H1 (cell line): ENCODE data around the gene MYO1D. TPM values are rescaled to one million over a fixed set of nuclear protein-coding genes. Genes with fewer than 3 reads are reported as not detected.
A peak's percentile ranks its signal among the peaks of the same experiment; 100 is the strongest.

Source experiments
- CTCF ChIA-PET: fragments of 300-600 bp; sonication (Branson Sonifier 250); formaldehyde crosslinking; loops from one replicate; lab custom pipeline; 2021; ENCODE audit not compliant: partially characterized antibody; lab: Charles Lee
- POLR2A ChIA-PET: fragments of 300-600 bp; sonication (Branson Sonifier 250); formaldehyde crosslinking; loops from one replicate; lab custom pipeline; 2021; ENCODE audit warnings: inconsistent platforms; ENCODE audit not compliant: partially characterized antibody; lab: Charles Lee
- DNase-seq, 2 experiments: peaks; one replicate each; pipeline versions ENCODE4 v3.0.0 to v3.0.0-alpha.2; 2010 to 2022; ENCODE audit warnings: low spot score in 2 of 2, low read depth in 1 of 2, mixed read lengths in 1 of 2
- FAIRE-seq: peaks from 2 replicates; lab custom pipeline; 2011; peaks lifted over from hg19 to GRCh38; lab: Jason Lieb, UNC
- H2AFZ ChIP-seq: 2 replicates; pipeline ENCODE4 v1.8.1; 2012; ENCODE audit warnings: low read length, inconsistent platforms
- H2AK5ac ChIP-seq: 2 replicates; pipeline ENCODE4 v1.6.1; 2013; ENCODE audit warnings: low read depth, low read length
- H2BK120ac ChIP-seq: replicated peaks from 2 replicates; pipeline ENCODE3; 2013; ENCODE audit warnings: low read depth, low read length, inconsistent platforms
- H2BK12ac ChIP-seq: 2 replicates; pipeline ENCODE4 v1.6.1; 2013; ENCODE audit warnings: low read depth, low read length
- H2BK15ac ChIP-seq: 2 replicates; pipeline ENCODE4 v1.6.1; 2013; ENCODE audit warnings: low read length
- H2BK20ac ChIP-seq: 2 replicates; pipeline ENCODE4 v1.6.1; 2013; ENCODE audit warnings: low read length
- H2BK5ac ChIP-seq: 2 replicates; pipeline ENCODE4 v1.6.1; 2013; ENCODE audit warnings: low read depth, low read length
- H3K14ac ChIP-seq: 2 replicates; pipeline ENCODE4 v1.6.1; 2013; ENCODE audit warnings: inconsistent platforms; ENCODE audit not compliant: insufficient read length
- H3K18ac ChIP-seq: 2 replicates; pipeline ENCODE4 v1.6.1; 2013; ENCODE audit warnings: low read length; ENCODE audit errors: extremely low read depth
- H3K23ac ChIP-seq: 2 replicates; pipeline ENCODE4 v1.6.1; 2013; ENCODE audit warnings: inconsistent platforms; ENCODE audit not compliant: insufficient read length
- H3K23me2 ChIP-seq: 2 replicates; pipeline ENCODE4 v1.6.1; 2013; ENCODE audit warnings: low read depth, low read length
- H3K27ac ChIP-seq: 2 replicates; pipeline ENCODE4 v1.6.1; 2011; ENCODE audit warnings: low read depth, low read length, inconsistent platforms
- H3K27me3 ChIP-seq, 4 experiments: replicated peaks in 1 of 4; 1 replicate in 1 of 4; 2 replicates in 3 of 4; pipeline versions ENCODE4 v1.6.1 to v1.8.1; 2011 to 2013; ENCODE audit warnings: low read length in 3 of 4, mild to moderate bottlenecking in 3 of 4, inconsistent platforms in 2 of 4, mixed read lengths in 2 of 4, moderate library complexity in 1 of 4; ENCODE audit not compliant: control insufficient read depth in 3 of 4, insufficient read depth in 3 of 4; ENCODE audit errors: extremely low read depth in 1 of 4
- H3K36me3 ChIP-seq, 4 experiments: 2 replicates each; pipeline versions ENCODE4 v1.6.1 to v1.8.1; 2011 to 2013; ENCODE audit warnings: mild to moderate bottlenecking in 4 of 4, low read length in 3 of 4, moderate library complexity in 2 of 4, control low read depth in 1 of 4, inconsistent platforms in 1 of 4; ENCODE audit not compliant: insufficient read depth in 4 of 4, control insufficient read depth in 2 of 4
- H3K4ac ChIP-seq: replicated peaks from 2 replicates; pipeline ENCODE3; 2013; ENCODE audit warnings: low read length, low read depth, mixed read lengths, inconsistent platforms; ENCODE audit not compliant: insufficient read length
- H3K4me1 ChIP-seq, 4 experiments: replicated peaks in 1 of 4; 1 replicate in 1 of 4; 2 replicates in 3 of 4; pipeline versions ENCODE4 v1.6.1 to v1.8.1; 2011 to 2013; ENCODE audit warnings: low read length in 3 of 4, inconsistent platforms in 2 of 4, mixed read lengths in 1 of 4; ENCODE audit not compliant: insufficient read depth in 4 of 4, control insufficient read depth in 3 of 4
- H3K4me2 ChIP-seq, 2 experiments: 2 replicates each; pipeline versions ENCODE4 v1.6.1 to v1.8.1; 2011 to 2013; ENCODE audit warnings: low read depth in 2 of 2, low read length in 2 of 2, control low read depth in 1 of 2, inconsistent platforms in 1 of 2, mild to moderate bottlenecking in 1 of 2; ENCODE audit not compliant: insufficient read depth in 1 of 2
- H3K4me3 ChIP-seq, 4 experiments: fragments of 200-600, 300-600 bp in 1 of 4; sonication (generic), shearing (Covaris generic), sonication (Bioruptor Twin) in 1 of 4; 2 replicates each; pipeline versions ENCODE4 v1.5.1 to v1.8.1; 2011 to 2016; ENCODE audit warnings: low read length in 4 of 4, low read depth in 3 of 4, control low read depth in 2 of 4, inconsistent platforms in 2 of 4, mild to moderate bottlenecking in 2 of 4, mixed read lengths in 1 of 4, moderate library complexity in 1 of 4; ENCODE audit not compliant: insufficient read depth in 2 of 4; ENCODE audit errors: extremely low read depth in 1 of 4
- H3K56ac ChIP-seq: replicated peaks from 2 replicates; pipeline ENCODE3; 2013; ENCODE audit warnings: low read depth, mild to moderate bottlenecking, mixed read lengths, low read length, inconsistent platforms; ENCODE audit not compliant: insufficient read length
- H3K79me1 ChIP-seq: 2 replicates; pipeline ENCODE4 v1.6.1; 2013; ENCODE audit warnings: low read depth, low read length, control low read depth
- H3K79me2 ChIP-seq, 2 experiments: 2 replicates each; pipeline versions ENCODE4 v1.6.1 to v1.8.1; 2012 to 2013; ENCODE audit warnings: low read length in 2 of 2, mild to moderate bottlenecking in 2 of 2, inconsistent platforms in 1 of 2; ENCODE audit not compliant: insufficient read depth in 2 of 2, control insufficient read depth in 1 of 2
- H3K9ac ChIP-seq, 4 experiments: replicated peaks in 1 of 4; 1 replicate in 1 of 4; 2 replicates in 3 of 4; pipeline versions ENCODE4 v1.6.1 to v1.8.1; 2011 to 2013; ENCODE audit warnings: low read depth in 3 of 4, low read length in 3 of 4, control low read depth in 2 of 4, mild to moderate bottlenecking in 2 of 4, moderate library complexity in 2 of 4, inconsistent platforms in 1 of 4; ENCODE audit errors: extremely low read depth in 1 of 4
- H3K9me3 ChIP-seq, 2 experiments: 2 replicates each; pipeline versions ENCODE4 v1.6.1 to v1.8.1; 2012 to 2013; ENCODE audit warnings: mild to moderate bottlenecking in 2 of 2, moderate library complexity in 2 of 2, control low read depth in 1 of 2, inconsistent platforms in 1 of 2, low read depth in 1 of 2, low read length in 1 of 2, mixed read lengths in 1 of 2; ENCODE audit not compliant: insufficient read depth in 2 of 2
- H4K20me1 ChIP-seq, 2 experiments: replicated peaks in 1 of 2; 2 replicates each; pipeline versions ENCODE3 to v1.8.1; 2011 to 2013; ENCODE audit warnings: inconsistent platforms in 2 of 2, low read length in 2 of 2, mild to moderate bottlenecking in 1 of 2; ENCODE audit not compliant: insufficient read depth in 2 of 2, control insufficient read depth in 1 of 2
- H4K5ac ChIP-seq: 2 replicates; pipeline ENCODE4 v1.6.1; 2013; ENCODE audit warnings: low read length, low read depth, mixed read lengths, inconsistent platforms; ENCODE audit not compliant: insufficient read length
- H4K8ac ChIP-seq: 2 replicates; pipeline ENCODE4 v1.8.0; 2013; ENCODE audit warnings: mild to moderate bottlenecking, moderate library complexity, low read length, inconsistent platforms; ENCODE audit not compliant: insufficient read depth; ENCODE audit errors: extremely low read depth
- H4K91ac ChIP-seq: replicated peaks from 2 replicates; pipeline ENCODE3; 2013; ENCODE audit warnings: low read length, mixed read lengths, inconsistent platforms; ENCODE audit not compliant: insufficient read length
- RFX5 ChIP-seq: IDR thresholded peaks from 2 replicates; pipeline ENCODE4 v1.6.1; 2011; ENCODE audit warnings: low read depth, low read length, improper control_type of control experiment, borderline replicate concordance
- RNF2 ChIP-seq: fragments of 200-900, 300-1000 bp; sonication (generic); IDR thresholded peaks from 2 replicates; pipeline ENCODE4 v1.7.1; 2016; ENCODE audit warnings: borderline replicate concordance, low read depth, mild to moderate bottlenecking, antibody characterized with exemption, low read length; ENCODE audit not compliant: poor library complexity, severe bottlenecking; ENCODE audit errors: missing control alignments
- WGBS, 2 experiments: shearing (Covaris generic) in 1 of 2; methylation state at CpG; one replicate each; pipeline versions ENCODE4 v1.1.6 to v1.1.7; 2013 to 2015; ENCODE audit warnings: low lambda C conversion rate in 2 of 2, mixed read lengths in 2 of 2, inconsistent platforms in 1 of 2, low coverage in 1 of 2, missing lambda C conversion rate in 1 of 2; ENCODE audit not compliant: insufficient replicate concordance in 2 of 2, insufficient coverage in 1 of 2, insufficient read length in 1 of 2; ENCODE audit errors: extremely low coverage in 1 of 2, missing lambda C conversion rate in 1 of 2; 5-methylcytosine and 5-hydroxymethylcytosine counted together
- polyA plus RNA-seq, 7 experiments: library from polyadenylated mRNA; depleted of rRNA in 3 of 7; stranded (reverse) in 5 of 7; unstranded in 2 of 7; fragments of >200 nt in 5 of 7; fragments of 200-250 nt in 2 of 7; gene quantifications; 1 replicate in 5 of 7; 2 replicates in 1 of 7; 4 replicates in 1 of 7; pipeline versions ENCODE4 v1.2.1 to v1.2.3, GENCODE V29; 2011 to 2013; ENCODE audit warnings: missing spikeins in 2 of 7, mixed read lengths in 2 of 7
- total RNA-seq: library from RNA; stranded (reverse); fragmentation: NEBNext Ultra II Directional; extraction: Animal tissue kit (Norgen Biotek cat#: 25700); gene quantifications from 2 replicates; pipeline ENCODE4 v1.2.1, GENCODE V29; 2021
- TF ChIP-seq, protein P1 (sequence below): IDR thresholded peaks from 2 replicates; pipeline ENCODE4 v1.6.1; 2011; ENCODE audit warnings: low read length, improper control_type of control experiment

The MYO1D gene
- total and polyA plus RNA-seq, 2 of the 8 experiments (the other 6 are each of a cell fraction or from before 2014, with no cell fraction given) = 6.5 to 25.4 TPM

DNA sequence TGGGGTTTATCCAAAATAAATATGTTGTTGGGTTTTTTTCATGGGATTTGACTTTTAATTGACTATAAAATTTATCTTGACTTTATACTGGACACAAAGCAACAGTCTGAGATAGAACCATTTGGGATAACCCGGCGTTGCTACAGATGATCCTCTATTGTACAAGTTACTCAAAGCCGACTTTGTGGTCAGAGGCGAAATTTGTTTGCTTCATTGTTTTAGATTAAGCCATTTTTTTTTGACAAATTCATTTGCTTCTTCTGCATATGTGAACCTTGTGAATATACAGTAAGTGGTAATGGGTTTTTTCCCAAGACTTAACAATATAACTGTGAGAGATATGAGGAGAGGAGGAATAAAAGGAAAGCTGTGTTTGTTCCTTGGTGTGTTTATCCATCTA is 11.8 kb downstream of the MYO1D start:
- DNase-seq (no peak), FAIRE-seq (no peak)
- POLR2A ChIA-PET = interaction anchor here (2.6 kb wide), 1 partner anchor 8 kb away, joined by 8 read pairs; no protein-coding TSS in a partner anchor
- H3K4ac ChIP-seq = no peak overlapping the region
- H3K79me2 ChIP-seq = peaks cover 0 to 12% of the 10 kb centered on the region in 2 experiments; a peak in 2 of 4 replicates
- no peak overlapping the region for H3K23ac ChIP-seq
- no peak overlapping the region for H2BK5ac ChIP-seq
- H4K20me1 ChIP-seq = no peaks in the 10 kb centered on the region
- H3K14ac ChIP-seq = no peak overlapping the region
- H2AK5ac ChIP-seq = no peak overlapping the region
- H3K56ac ChIP-seq = no peak overlapping the region
- no peak overlapping the region for H3K27ac ChIP-seq
- H3K4me2 ChIP-seq = no peak overlapping the region
- H3K18ac ChIP-seq = no peak overlapping the region
- H2BK15ac ChIP-seq = no peak overlapping the region
- no peaks in the 10 kb centered on the region for H3K4me1 ChIP-seq
- no peaks in the 10 kb centered on the region for H3K36me3 ChIP-seq
- no peak overlapping the region for H4K8ac ChIP-seq
- TF ChIP-seq, protein P1, sequence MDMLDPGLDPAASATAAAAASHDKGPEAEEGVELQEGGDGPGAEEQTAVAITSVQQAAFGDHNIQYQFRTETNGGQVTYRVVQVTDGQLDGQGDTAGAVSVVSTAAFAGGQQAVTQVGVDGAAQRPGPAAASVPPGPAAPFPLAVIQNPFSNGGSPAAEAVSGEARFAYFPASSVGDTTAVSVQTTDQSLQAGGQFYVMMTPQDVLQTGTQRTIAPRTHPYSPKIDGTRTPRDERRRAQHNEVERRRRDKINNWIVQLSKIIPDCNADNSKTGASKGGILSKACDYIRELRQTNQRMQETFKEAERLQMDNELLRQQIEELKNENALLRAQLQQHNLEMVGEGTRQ = no peak
- TF ChIP-seq RFX5 (no peak), RNF2 (no peak)
- H3K27me3 ChIP-seq = no peaks in the 10 kb centered on the region
- 0 out of 2 replicates have a peak, but pooled peaks cover 3% of the 10 kb centered on the region for H3K79me1 ChIP-seq
- no peak overlapping the region for H2BK120ac ChIP-seq
- no peaks in the 10 kb centered on the region for H3K23me2 ChIP-seq
- H2BK12ac ChIP-seq = no peak overlapping the region
- H3K9ac ChIP-seq = peak overlapping the region in 1 of 4 experiments; percentile 8; a peak in 1 of 7 replicates
- H2AFZ ChIP-seq = no peak overlapping the region
- CTCF ChIA-PET = interaction anchor here (1.2 to 10.6 kb wide), 2 partner anchors 12 to 82 kb away, joined by 5 to 52 read pairs; partner anchors contain the start of gene MYO1D
- no peak overlapping the region for H3K4me3 ChIP-seq
- H2BK20ac ChIP-seq = no peak overlapping the region
- H4K91ac ChIP-seq = no peak overlapping the region
- no peak overlapping the region for H4K5ac ChIP-seq
- WGBS, 2 experiments = 89% methylated on average over 4 of the region's 4 CpGs; no CpG with 5 or more reads in 1 of the 2 experiments
- no peaks in the 10 kb centered on the region for H3K9me3 ChIP-seq
